GM12878 (cell line): Measurements from ENCODE around the gene ROBO1. TPM values are rescaled to one million over a fixed set of nuclear protein-coding genes. Genes with fewer than 3 reads are reported as not detected.

Experiments used
- ATAC-seq: fragments of 200-7000 bp; cut with Tn5 transposase; 3 replicates; pipeline ENCODE4 v1.9.1; 2020; ENCODE audit warnings: mild to moderate bottlenecking, moderate library complexity
- BruUV-seq: library from RNA; stranded (reverse); fragments of 400-500 nt; replicated peaks from 2 replicates; lab custom pipeline; 2021; lab: Mats Ljungman, UMichigan
- CTCF ChIA-PET: fragments of 300-600 bp; sonication (Branson Sonifier 250); formaldehyde crosslinking; extraction: SDS; loops from one replicate; lab custom pipeline; 2021; ENCODE audit warnings: inconsistent platforms; lab: Yijun Ruan, JAX
- POLR2A ChIA-PET: fragments of 350-600 bp; formaldehyde crosslinking; extraction: SDS; loops from one replicate; lab custom pipeline; 2021; ENCODE audit warnings: inconsistent platforms; lab: Charles Lee
- RAD21 ChIA-PET: fragments of 300-600 bp; sonication (Branson Sonifier 250); formaldehyde crosslinking; loops from one replicate; lab custom pipeline; 2023; ENCODE audit warnings: antibody characterized with exemption; ENCODE audit not compliant: unreplicated experiment; lab: Charles Lee
- SMC1A ChIA-PET: fragments of 300-600 bp; sonication (Branson Sonifier 250); formaldehyde crosslinking; loops from one replicate; lab custom pipeline; 2023; ENCODE audit not compliant: unreplicated experiment, uncharacterized antibody; lab: Charles Lee
- DNase-seq: peaks from one replicate; pipeline ENCODE4 v3.0.0-alpha.2; 2011; ENCODE audit warnings: low read depth, low spot score
- FAIRE-seq: peaks from 3 replicates; lab custom pipeline; 2011; peaks lifted over from hg19 to GRCh38; lab: Jason Lieb, UNC
- H2AFZ ChIP-seq: 2 replicates; pipeline ENCODE4 v1.6.0; 2011; ENCODE audit warnings: low read depth, low read length, control low read depth; ENCODE audit not compliant: control insufficient read depth
- H3K27ac ChIP-seq: 2 replicates; pipeline ENCODE4 v1.5.1; 2011; ENCODE audit warnings: control low read depth; ENCODE audit not compliant: control insufficient read depth, insufficient read depth
- H3K27me3 ChIP-seq, 2 experiments: replicated peaks in 1 of 2; 2 replicates each; pipeline versions ENCODE4 v1.6.0 to v1.6.1; 2011; ENCODE audit warnings: low read length in 1 of 2; ENCODE audit not compliant: control insufficient read depth in 2 of 2, insufficient read depth in 2 of 2
- H3K36me3 ChIP-seq, 2 experiments: 2 replicates each; pipeline ENCODE4 v1.5.1; 2011; ENCODE audit warnings: low read length in 1 of 2; ENCODE audit not compliant: control insufficient read depth in 2 of 2, insufficient read depth in 2 of 2
- H3K4me1 ChIP-seq: 2 replicates; pipeline ENCODE4 v1.6.1; 2011; ENCODE audit warnings: mild to moderate bottlenecking, low read length, moderate library complexity, mixed read lengths; ENCODE audit not compliant: control insufficient read depth, insufficient read depth
- H3K4me2 ChIP-seq: 2 replicates; pipeline ENCODE4 v1.6.0; 2011; ENCODE audit warnings: control low read depth; ENCODE audit not compliant: control insufficient read depth, insufficient read depth
- H3K4me3 ChIP-seq: fragments of 200-600 bp; sonication (generic); 2 replicates; pipeline ENCODE4 v1.5.1; 2016
- H3K79me2 ChIP-seq: 2 replicates; pipeline ENCODE4 v1.6.0; 2011; ENCODE audit warnings: low read length; ENCODE audit not compliant: control insufficient read depth, insufficient read depth
- H3K9ac ChIP-seq: 2 replicates; pipeline ENCODE4 v1.8.0; 2011; ENCODE audit warnings: low read length, control low read depth, mixed read lengths; ENCODE audit not compliant: control insufficient read depth, insufficient read depth
- H3K9me3 ChIP-seq: replicated peaks from 3 replicates; pipeline ENCODE4 v1.5.1; 2011; ENCODE audit warnings: mild to moderate bottlenecking, low read length; ENCODE audit not compliant: control insufficient read depth, insufficient read depth
- H4K20me1 ChIP-seq: 2 replicates; pipeline ENCODE4 v1.6.0; 2011; ENCODE audit not compliant: control insufficient read depth, insufficient read depth
- BHLHE40 ChIP-seq, 2 experiments: fragments of 450-650 bp in 1 of 2; IDR thresholded peaks; 2 replicates each; pipeline ENCODE4 v1.6.1; 2011 to 2017; ENCODE audit warnings: low read depth in 2 of 2, borderline replicate concordance in 1 of 2, improper control_type of control experiment in 1 of 2, low read length in 1 of 2, mild to moderate bottlenecking in 1 of 2
- BMI1 ChIP-seq: fragments of 450-650 bp; IDR thresholded peaks from 2 replicates; pipeline ENCODE4 v1.6.1; 2016; ENCODE audit warnings: mild to moderate bottlenecking, moderate library complexity, borderline replicate concordance
- CHD2 ChIP-seq: IDR thresholded peaks from 2 replicates; pipeline ENCODE4 v1.6.1; 2011; ENCODE audit warnings: low read depth, low read length, improper control_type of control experiment, borderline replicate concordance
- CREB1 ChIP-seq: IDR thresholded peaks from 2 replicates; pipeline ENCODE4 v1.6.1; 2012; ENCODE audit warnings: low read depth, mild to moderate bottlenecking, inconsistent platforms
- ETV6 ChIP-seq, 2 experiments: fragments of 450-650 bp in 1 of 2; IDR thresholded peaks in 1 of 2; conservative IDR thresholded peaks in 1 of 2; 2 replicates each; pipeline ENCODE4 v1.6.1; 2014; ENCODE audit warnings: antibody characterized with exemption in 1 of 2, borderline replicate concordance in 1 of 2, low read depth in 1 of 2, mild to moderate bottlenecking in 1 of 2, moderate library complexity in 1 of 2
- HCFC1 ChIP-seq: fragments of 150-350 bp; IDR thresholded peaks from 2 replicates; pipeline ENCODE4 v1.6.1; 2014; ENCODE audit warnings: low read length
- LARP7 ChIP-seq: fragments of 450-650 bp; IDR thresholded peaks from 2 replicates; pipeline ENCODE4 v1.6.1; 2017; ENCODE audit warnings: mild to moderate bottlenecking
- MXI1 ChIP-seq: fragments of 150-350 bp; IDR thresholded peaks from 2 replicates; pipeline ENCODE4 v1.6.1; 2011; ENCODE audit warnings: low read depth, mild to moderate bottlenecking, inconsistent platforms, low read length, improper control_type of control experiment
- NFIC ChIP-seq: IDR thresholded peaks from 2 replicates; pipeline ENCODE4 v1.6.1; 2012; ENCODE audit warnings: low read depth, mild to moderate bottlenecking, inconsistent platforms, low read length, moderate library complexity
- PML ChIP-seq: IDR thresholded peaks from 2 replicates; pipeline ENCODE4 v1.6.1; 2012; ENCODE audit warnings: low read length, inconsistent platforms
- RAD51 ChIP-seq: fragments of 450-650 bp; IDR thresholded peaks from 2 replicates; pipeline ENCODE4 v1.6.1; 2016; ENCODE audit warnings: moderate library complexity, mild to moderate bottlenecking, inconsistent platforms
- RBBP5 ChIP-seq: fragments of 200-600 bp; sonication (generic); conservative IDR thresholded peaks from 2 replicates; pipeline ENCODE4 v1.6.1; 2016
- RELA ChIP-seq: fragments of 450-650 bp; IDR thresholded peaks from 2 replicates; pipeline ENCODE4 v1.8.0; 2014; ENCODE audit warnings: borderline replicate concordance; ENCODE audit not compliant: partially characterized antibody
- RFX5 ChIP-seq: IDR thresholded peaks from 2 replicates; pipeline ENCODE4 v1.6.1; 2011; ENCODE audit warnings: low read depth, low read length, improper control_type of control experiment
- SMAD5 ChIP-seq: IDR thresholded peaks from 2 replicates; pipeline ENCODE4 v1.6.1; 2016; ENCODE audit warnings: antibody characterized with exemption, low read depth
- SMARCA5 ChIP-seq: fragments of 450-650 bp; IDR thresholded peaks from 2 replicates; pipeline ENCODE4 v1.6.1; 2017; ENCODE audit warnings: mild to moderate bottlenecking
- SPI1 ChIP-seq: IDR thresholded peaks from 2 replicates; pipeline ENCODE4 v1.6.1; 2011; ENCODE audit warnings: low read depth, mild to moderate bottlenecking, low read length, moderate library complexity, borderline replicate concordance; ENCODE audit not compliant: insufficient read depth
- WGBS: methylation state at CpG from one replicate; pipeline ENCODE4 v1.1.6; 2016; ENCODE audit warnings: low lambda C conversion rate; ENCODE audit not compliant: insufficient replicate concordance, insufficient coverage; ENCODE audit errors: missing lambda C conversion rate; 5-methylcytosine and 5-hydroxymethylcytosine counted together
- in situ Hi-C: fragments of 300-500 bp; cut with MboI; formaldehyde crosslinking; loops from 9 replicates; pipeline ENCODE4 v1.14.3; 2018; ENCODE audit warnings: mixed read lengths
- intact Hi-C: fragments of 100-400 bp; cut with micrococcal nuclease; formaldehyde crosslinking; loops from one replicate; pipeline ENCODE4 v1.14.2; 2022; ENCODE audit not compliant: unreplicated experiment
- polyA plus RNA-seq, 11 experiments: library from polyadenylated mRNA; depleted of rRNA in 4 of 11; unstranded in 6 of 11; stranded (reverse) in 5 of 11; fragments of >200 nt; fragmentation: Nextera tagmentation in 4 of 11; fragmentation: Illumina TruSeq in 1 of 11; extraction: Ambion mirVana in 4 of 11; extraction: Trizol in 1 of 11; gene quantifications; 1 replicate in 1 of 11; 2 replicates in 10 of 11; pipeline versions ENCODE4 v1.2.1 to v1.2.3, GENCODE V29; 2011 to 2016; ENCODE audit warnings: inconsistent platforms in 2 of 11, missing spikeins in 2 of 11, low read depth in 1 of 11
- total RNA-seq, 4 experiments: library from RNA; depleted of rRNA in 3 of 4; stranded (reverse); fragments of >200 nt in 3 of 4; fragmentation: Illumina TruSeq in 1 of 4; extraction: Trizol in 1 of 4; gene quantifications; 2 replicates each; pipeline versions ENCODE4 v1.2.1 to v1.2.3, GENCODE V29; 2013 to 2021
- TF ChIP-seq, protein P1 (sequence below): fragments of 450-650 bp; IDR thresholded peaks from 2 replicates; pipeline ENCODE4 v1.6.1; 2016; ENCODE audit warnings: mild to moderate bottlenecking

ROBO1 gene
- total and polyA plus RNA-seq, 10 of the 15 experiments (the other 5 are each of a cell fraction or from before 2014, with no cell fraction given), result 0.29 to 46.5 (median 1.2) TPM

DNA sequence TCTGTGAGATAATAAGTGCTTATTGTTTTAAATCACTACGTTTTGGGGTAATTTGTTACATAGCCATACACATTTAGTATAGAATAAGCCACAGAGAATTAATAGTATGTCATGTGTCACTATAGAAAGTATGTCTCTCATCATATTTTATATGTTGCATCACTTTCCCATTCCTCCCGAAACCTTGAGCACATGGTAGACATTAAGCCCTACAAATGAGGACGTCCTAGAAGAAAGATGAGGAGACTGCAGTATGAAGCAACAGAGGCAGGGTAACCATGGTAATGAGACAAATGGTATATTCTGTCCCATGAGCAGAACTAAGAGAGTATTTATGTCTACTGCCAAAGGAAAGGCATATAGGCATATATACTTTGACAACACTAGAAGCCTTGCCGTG, 720.2 kb downstream of the ROBO1 start:
- SMC1A ChIA-PET, result interaction anchor here (1.0 kb wide), 1 partner anchor 15 kb away, joined by 3 read pairs; no protein-coding TSS in a partner anchor
- Histone ChIP-seq H3K9me3 (no peaks in the 10 kb centered on the region), H3K27me3 (no peaks in the 10 kb centered on the region), H4K20me1 (no peaks in the 10 kb centered on the region), H3K36me3 (no peaks in the 10 kb centered on the region), H3K4me2 (no peak overlapping the region), H3K9ac (no peak overlapping the region), H3K27ac (no peak overlapping the region), H3K4me3 (no peak overlapping the region), H3K79me2 (no peaks in the 10 kb centered on the region), H3K4me1 (no peaks in the 10 kb centered on the region), H2AFZ (no peak overlapping the region)
- WGBS, result 17% methylated on average over 4 of the region's 4 CpGs
- DNase-seq (no peak), ATAC-seq (no peak), FAIRE-seq (no peak)
- RAD21 ChIA-PET, result no interaction called here
- CTCF ChIA-PET, result interaction anchor here (1.7 kb wide), 1 partner anchor 15 kb away, joined by 4 read pairs; no protein-coding TSS in a partner anchor
- TF ChIP-seq CREB1, result no peak
- no peak for TF ChIP-seq BHLHE40 (IDR thresholded peaks at IDR 0.05; ENCODE audit: borderline replicate concordance in 1 of 2, low read depth in 2 of 2, low read length in 1 of 2)
- TF ChIP-seq NFIC, result no peak
- TF ChIP-seq SMAD5, result no peak
- TF ChIP-seq LARP7, result no peak
- TF ChIP-seq BMI1, result no peak
- TF ChIP-seq RFX5, result no peak
- TF ChIP-seq RELA, result no peak
- in situ Hi-C loops (no loop called here), intact Hi-C loops (no loop called here)
- BruUV-seq, result no TSS peak
- POLR2A ChIA-PET, result no interaction called here

DNA sequence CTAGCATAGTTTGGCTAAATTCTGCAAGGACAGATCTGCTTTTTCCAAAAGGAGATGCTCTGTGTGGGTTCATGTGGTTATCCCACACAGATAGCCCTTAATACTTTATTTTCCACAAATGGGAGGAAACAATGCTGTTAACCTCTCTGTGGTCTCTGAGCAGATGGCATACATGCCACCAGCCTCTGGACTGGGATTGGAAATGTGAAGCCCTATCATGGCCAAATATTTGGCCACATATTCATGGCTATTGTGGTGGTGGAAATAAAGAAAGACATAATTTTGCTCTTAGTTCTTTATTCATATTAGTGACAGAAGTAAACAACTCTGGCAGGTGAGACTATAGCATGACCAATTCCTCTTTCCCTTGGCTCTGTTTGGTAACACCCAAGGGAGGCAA, 726.2 kb downstream of the ROBO1 start:
- no peaks in the 10 kb centered on the region for H3K36me3 ChIP-seq
- no peak for ATAC-seq
- no peak overlapping the region for H3K27ac ChIP-seq
- POLR2A ChIA-PET, result no interaction called here
- SMC1A ChIA-PET, result interaction anchor here (2.2 kb wide), 1 partner anchor 44 kb away, joined by 8 read pairs; no protein-coding TSS in a partner anchor
- RAD21 ChIA-PET, result no interaction called here
- no peaks in the 10 kb centered on the region for H4K20me1 ChIP-seq
- no TSS peak for BruUV-seq
- DNase-seq, result no peak
- H3K4me1 ChIP-seq, result no peaks in the 10 kb centered on the region
- no peak overlapping the region for H3K4me2 ChIP-seq
- H2AFZ ChIP-seq, result no peak overlapping the region
- in situ Hi-C loops (no loop called here), intact Hi-C loops (no loop called here)
- CTCF ChIA-PET, result no interaction called here
- H3K9ac ChIP-seq, result no peak overlapping the region
- FAIRE-seq, result no peak
- H3K79me2 ChIP-seq, result no peaks in the 10 kb centered on the region
- H3K4me3 ChIP-seq, result no peak overlapping the region
- no peaks in the 10 kb centered on the region for H3K9me3 ChIP-seq
- H3K27me3 ChIP-seq, result no peaks in the 10 kb centered on the region
- TF ChIP-seq RBBP5, result no peak
- TF ChIP-seq BHLHE40 (IDR thresholded peaks at IDR 0.05; ENCODE audit: borderline replicate concordance in 1 of 2, low read depth in 2 of 2, low read length in 1 of 2), result no peak
- no peak for TF ChIP-seq RAD51
- TF ChIP-seq SMARCA5, result no peak
- no peak for TF ChIP-seq ETV6 (conservative IDR thresholded peaks at IDR 0.05 in 1 of 2, IDR thresholded peaks at IDR 0.05 in 1 of 2; ENCODE audit: borderline replicate concordance in 1 of 2, low read depth in 1 of 2)
- no peak for TF ChIP-seq SPI1
- TF ChIP-seq MXI1, result no peak
- TF ChIP-seq PML, result no peak
- no peak for TF ChIP-seq HCFC1
- no peak for TF ChIP-seq BMI1
- TF ChIP-seq CHD2, result no peak
- TF ChIP-seq, protein P1, sequence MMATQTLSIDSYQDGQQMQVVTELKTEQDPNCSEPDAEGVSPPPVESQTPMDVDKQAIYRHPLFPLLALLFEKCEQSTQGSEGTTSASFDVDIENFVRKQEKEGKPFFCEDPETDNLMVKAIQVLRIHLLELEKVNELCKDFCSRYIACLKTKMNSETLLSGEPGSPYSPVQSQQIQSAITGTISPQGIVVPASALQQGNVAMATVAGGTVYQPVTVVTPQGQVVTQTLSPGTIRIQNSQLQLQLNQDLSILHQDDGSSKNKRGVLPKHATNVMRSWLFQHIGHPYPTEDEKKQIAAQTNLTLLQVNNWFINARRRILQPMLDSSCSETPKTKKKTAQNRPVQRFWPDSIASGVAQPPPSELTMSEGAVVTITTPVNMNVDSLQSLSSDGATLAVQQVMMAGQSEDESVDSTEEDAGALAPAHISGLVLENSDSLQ, result no peak
